Lower leg skin (tissue), 4 donors: ENCODE data around the gene RRAGD. TPM values are rescaled to one million over a fixed set of nuclear protein-coding genes. Genes with fewer than 3 reads are reported as not detected.

Source experiments
- DNase-seq, 2 donors: peaks; one replicate each; pipeline ENCODE4 v3.0.0-alpha.2; 2019; ENCODE audit warnings: low spot score in 2 of 2
- H3K4me3 ChIP-seq: fragments of 200-600 bp; sonication (generic); 2 replicates; pipeline ENCODE4 v1.5.1; 2017; ENCODE audit warnings: mild to moderate bottlenecking, low read depth; ENCODE audit not compliant: poor library complexity, severe bottlenecking
- POLR2A ChIP-seq, 2 donors: fragments of 450-650 bp; IDR thresholded peaks; one replicate each; pipeline ENCODE4 v1.6.1; 2016 to 2017; ENCODE audit warnings: antibody characterized with exemption in 2 of 2, mild to moderate bottlenecking in 1 of 2, moderate library complexity in 1 of 2
- WGBS, 2 donors: methylation state at CpG; one replicate each; pipeline ENCODE4 v1.1.5; 2018; 5-methylcytosine and 5-hydroxymethylcytosine counted together
- intact Hi-C: fragments of 100-400 bp; cut with DNase I; formaldehyde crosslinking; loops from one replicate; pipeline ENCODE4 v1.15.0; 2023; ENCODE audit warnings: low total_unique reads
- total RNA-seq, 4 donors: library from RNA; depleted of rRNA; stranded (reverse); fragments of >200 nt; gene quantifications; one replicate each; pipeline ENCODE4 v1.1.0, GENCODE V29; 2016
- TF ChIP-seq, protein P1 (sequence below), 3 donors: fragments of 450-650 bp; IDR thresholded peaks; one replicate each; pipeline ENCODE4 v1.5.1; 2016; ENCODE audit warnings: antibody characterized with exemption in 3 of 3, mild to moderate bottlenecking in 3 of 3, moderate library complexity in 2 of 3

RRAGD gene
- total RNA-seq, 4 donors from 2014 or later, result 13.3 to 22.3 (median 20.1) TPM

DNA sequence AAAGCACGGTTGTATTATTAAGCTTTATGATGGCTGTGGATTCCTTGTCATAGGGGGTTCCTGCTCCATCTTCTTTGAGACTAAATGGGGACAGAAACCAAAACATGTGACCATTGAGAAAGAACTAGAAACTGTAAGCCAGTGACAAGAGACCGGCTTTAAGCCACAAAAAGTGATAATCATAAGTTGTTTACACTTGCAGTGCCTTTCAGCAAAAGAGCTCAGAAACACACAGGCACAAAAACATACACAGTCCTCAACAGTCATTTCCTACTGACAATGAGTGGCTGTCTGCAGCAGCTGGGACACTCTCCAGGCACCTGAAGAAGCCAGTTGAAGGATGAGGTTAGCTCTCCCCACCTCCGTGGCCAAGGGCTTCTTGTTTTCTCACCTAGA is 39.6 kb downstream of the RRAGD start:
- intact Hi-C loops, result no loop called here
- no peak for DNase-seq
- TF ChIP-seq, protein P1, sequence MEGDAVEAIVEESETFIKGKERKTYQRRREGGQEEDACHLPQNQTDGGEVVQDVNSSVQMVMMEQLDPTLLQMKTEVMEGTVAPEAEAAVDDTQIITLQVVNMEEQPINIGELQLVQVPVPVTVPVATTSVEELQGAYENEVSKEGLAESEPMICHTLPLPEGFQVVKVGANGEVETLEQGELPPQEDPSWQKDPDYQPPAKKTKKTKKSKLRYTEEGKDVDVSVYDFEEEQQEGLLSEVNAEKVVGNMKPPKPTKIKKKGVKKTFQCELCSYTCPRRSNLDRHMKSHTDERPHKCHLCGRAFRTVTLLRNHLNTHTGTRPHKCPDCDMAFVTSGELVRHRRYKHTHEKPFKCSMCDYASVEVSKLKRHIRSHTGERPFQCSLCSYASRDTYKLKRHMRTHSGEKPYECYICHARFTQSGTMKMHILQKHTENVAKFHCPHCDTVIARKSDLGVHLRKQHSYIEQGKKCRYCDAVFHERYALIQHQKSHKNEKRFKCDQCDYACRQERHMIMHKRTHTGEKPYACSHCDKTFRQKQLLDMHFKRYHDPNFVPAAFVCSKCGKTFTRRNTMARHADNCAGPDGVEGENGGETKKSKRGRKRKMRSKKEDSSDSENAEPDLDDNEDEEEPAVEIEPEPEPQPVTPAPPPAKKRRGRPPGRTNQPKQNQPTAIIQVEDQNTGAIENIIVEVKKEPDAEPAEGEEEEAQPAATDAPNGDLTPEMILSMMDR (IDR thresholded peaks at IDR 0.05), result no peak
- no peak for TF ChIP-seq POLR2A (IDR thresholded peaks at IDR 0.05)
- 57 to 62% methylated on average over 3 of the region's 3 CpGs for WGBS, 2 donors
- no peak overlapping the region for H3K4me3 ChIP-seq

DNA sequence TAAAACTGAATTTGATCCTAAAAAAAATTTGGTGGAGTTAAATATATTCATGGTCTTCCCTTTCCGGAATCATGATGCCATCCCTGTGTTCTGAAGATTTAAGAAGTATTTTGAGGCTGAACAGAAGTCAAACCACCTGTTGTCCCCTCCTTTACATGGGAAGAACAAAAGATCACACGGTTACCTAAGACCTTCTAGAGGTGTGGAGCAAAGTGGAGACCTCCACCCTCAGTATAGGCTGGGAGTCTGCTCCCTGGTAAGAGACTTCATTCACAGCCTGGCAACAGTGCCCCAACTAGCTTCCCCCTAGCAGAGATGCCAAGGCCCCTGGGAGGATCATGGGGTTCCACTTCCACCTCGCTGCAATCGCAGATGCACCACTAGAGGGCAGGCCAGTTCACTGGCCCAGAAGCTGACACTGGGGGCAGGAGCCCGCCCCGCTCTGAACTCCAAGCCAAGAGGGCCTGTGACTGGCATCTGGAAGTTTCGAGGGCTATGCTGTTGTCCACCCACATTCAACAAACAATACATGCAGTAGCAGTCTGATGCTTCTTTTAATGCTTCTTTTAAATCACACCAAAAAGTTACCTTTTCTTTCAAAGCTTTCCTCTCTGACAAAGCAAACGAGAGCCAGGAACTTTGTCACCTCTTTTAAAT is 40.1 kb downstream of the RRAGD start:
- peak; percentile 47 to 91 for DNase-seq
- no peak for TF ChIP-seq POLR2A (IDR thresholded peaks at IDR 0.05)
- TF ChIP-seq, protein P1 (IDR thresholded peaks at IDR 0.05), result no peak
- intact Hi-C loops, result no loop called here
- no peak overlapping the region for H3K4me3 ChIP-seq
- 34 to 39% methylated on average over 7 to 8 of the region's 8 CpGs for WGBS, 2 donors

DNA sequence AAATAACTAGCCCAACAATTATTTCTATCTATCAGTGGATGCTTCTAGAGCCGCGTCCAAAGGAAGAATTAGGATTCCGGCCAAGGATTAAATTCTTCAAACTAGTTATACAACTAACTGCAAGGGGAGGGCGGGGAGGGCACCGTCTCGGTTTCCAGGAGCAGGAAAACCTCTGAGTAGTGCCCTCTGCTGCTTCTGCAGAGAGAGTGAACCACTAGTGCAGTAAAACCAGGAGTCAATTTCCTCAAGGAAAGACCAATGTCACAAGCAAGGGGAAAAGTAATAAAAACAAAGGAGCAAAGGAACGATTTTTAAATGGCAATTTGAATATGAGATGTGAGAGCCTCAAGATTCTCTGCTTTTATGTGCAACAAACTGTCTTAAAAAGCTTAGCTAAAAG is 43.1 kb downstream of the RRAGD start:
- WGBS, 2 donors, result 3 to 10% methylated on average over 7 of the region's 7 CpGs
- no peak overlapping the region for H3K4me3 ChIP-seq
- intact Hi-C loops, result no loop called here
- peak in 1 of 2 donors; percentile 89 for DNase-seq
- TF ChIP-seq, protein P1 (IDR thresholded peaks at IDR 0.05), result no peak
- TF ChIP-seq POLR2A (IDR thresholded peaks at IDR 0.05), result no peak

DNA sequence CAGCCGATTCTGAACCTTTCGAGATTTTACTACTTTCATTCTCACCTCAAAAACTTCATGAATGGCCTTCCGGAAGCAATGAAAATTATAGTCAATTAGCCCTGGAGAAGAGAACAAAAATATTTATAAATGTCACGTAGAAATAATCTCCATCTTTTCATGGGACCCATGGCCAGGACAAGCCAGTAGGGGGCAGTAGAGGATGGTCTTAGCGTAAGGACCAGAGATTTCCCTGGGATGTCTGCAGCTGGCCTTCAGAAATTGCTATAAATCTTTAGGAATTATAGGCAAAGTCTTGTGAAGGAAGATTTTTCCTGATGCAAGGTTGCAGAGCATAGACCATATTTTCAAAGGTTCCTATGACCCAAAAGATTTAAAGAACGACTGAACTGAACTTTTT is 44.0 kb downstream of the RRAGD start:
- intact Hi-C loops, result no loop called here
- 52 to 53% methylated on average over 6 of the region's 6 CpGs for WGBS, 2 donors
- no peak overlapping the region for H3K4me3 ChIP-seq
- DNase-seq, result peak in 1 of 2 donors; percentile 55
- TF ChIP-seq POLR2A (IDR thresholded peaks at IDR 0.05), result no peak
- TF ChIP-seq, protein P1 (IDR thresholded peaks at IDR 0.05), result no peak

DNA sequence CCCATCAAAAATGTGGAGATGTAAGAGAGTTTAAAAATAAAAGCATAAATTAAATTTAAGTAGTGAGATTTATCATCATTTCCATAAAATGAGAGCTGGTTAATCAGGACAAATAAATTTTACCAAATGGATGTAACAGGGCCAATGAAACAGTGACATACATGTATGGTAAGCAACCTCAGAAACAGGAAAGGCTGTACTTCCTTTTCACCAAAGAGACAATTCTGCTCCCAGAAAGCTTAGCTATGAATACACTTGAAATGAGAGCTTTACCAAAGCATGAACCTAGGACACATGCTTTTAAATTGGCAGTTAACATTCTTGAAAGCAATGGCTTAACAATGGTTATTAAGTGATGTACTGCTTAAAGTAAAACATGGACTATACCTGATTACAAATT is 47.5 kb downstream of the RRAGD start:
- TF ChIP-seq, protein P1 (IDR thresholded peaks at IDR 0.05), result no peak
- TF ChIP-seq POLR2A (IDR thresholded peaks at IDR 0.05), result no peak
- no peak for DNase-seq
- no peak overlapping the region for H3K4me3 ChIP-seq
- intact Hi-C loops, result no loop called here

DNA sequence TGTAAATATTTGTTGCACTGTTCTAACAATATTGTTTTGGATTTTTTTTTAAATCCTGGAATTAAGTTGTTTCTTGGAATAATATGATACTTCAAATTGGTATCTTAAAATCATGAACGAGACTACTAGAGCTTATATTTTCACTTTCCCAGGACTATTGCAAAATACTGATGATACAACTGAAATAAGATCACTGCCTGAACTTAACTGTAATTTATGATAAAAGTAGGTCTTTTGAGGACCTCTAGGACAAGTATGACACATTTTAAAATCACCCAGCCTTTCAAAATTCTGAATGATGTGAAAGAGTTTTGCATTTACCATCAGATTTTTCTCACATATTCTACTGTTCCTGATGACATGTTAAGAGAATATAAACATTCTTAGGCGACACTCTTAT is 50.9 kb downstream of the RRAGD start:
- no peak for DNase-seq
- intact Hi-C loops, result no loop called here
- H3K4me3 ChIP-seq, result no peak overlapping the region
- TF ChIP-seq, protein P1 (IDR thresholded peaks at IDR 0.05), result no peak
- TF ChIP-seq POLR2A (IDR thresholded peaks at IDR 0.05), result no peak
- WGBS, 2 donors, result 65 to 91% methylated on average over 2 of the region's 2 CpGs
